Right lobe of liver (tissue), 6 donors: ENCODE data around the gene PTPRM. TPM values are rescaled to one million over a fixed set of nuclear protein-coding genes. Genes with fewer than 3 reads are reported as not detected.

Experiments used
- ATAC-seq, 4 donors: fragments of 200-7000 bp; cut with Tn5 transposase; one replicate each; pipeline ENCODE4 v1.9.1; 2020; ENCODE audit warnings: mild to moderate bottlenecking in 4 of 4, moderate library complexity in 4 of 4
- DNase-seq, 3 donors: peaks; one replicate each; pipeline ENCODE4 v3.0.0-alpha.2; 2020
- H3K27ac ChIP-seq, 3 donors: fragments of 200-600 bp; one replicate each; pipeline ENCODE4 v1.8.0; 2022
- H3K27me3 ChIP-seq, 2 donors: fragments of 200-600 bp; one replicate each; pipeline ENCODE4 v1.8.0; 2022
- H3K36me3 ChIP-seq, 4 donors: fragments of 200-600 bp; sonication (generic) in 1 of 4; one replicate each; pipeline versions ENCODE4 v1.5.1 to v1.8.0; 2017 to 2022; ENCODE audit warnings: control low read depth in 1 of 4
- H3K4me1 ChIP-seq, 4 donors: fragments of 200-600 bp; sonication (generic) in 1 of 4; one replicate each; pipeline versions ENCODE4 v1.5.1 to v1.8.0; 2017 to 2022; ENCODE audit warnings: control low read depth in 1 of 4
- H3K4me3 ChIP-seq, 3 donors: fragments of 200-600 bp; one replicate each; pipeline ENCODE4 v1.8.0; 2022
- H3K9me3 ChIP-seq, 4 donors: fragments of 200-600 bp; sonication (generic) in 1 of 4; one replicate each; pipeline versions ENCODE4 v1.5.1 to v1.8.0; 2017 to 2022; ENCODE audit warnings: control low read depth in 1 of 4
- CTCF ChIP-seq, 4 donors: fragments of 200-600 bp in 3 of 4; fragments of 450-650 bp in 1 of 4; IDR thresholded peaks; one replicate each; pipeline versions ENCODE4 v1.5.1 to v1.8.0; 2016 to 2022; ENCODE audit warnings: antibody characterized with exemption in 4 of 4, mild to moderate bottlenecking in 2 of 4
- POLR2A ChIP-seq: fragments of 450-650 bp; IDR thresholded peaks from one replicate; pipeline ENCODE4 v1.6.1; 2017; ENCODE audit warnings: antibody characterized with exemption, mild to moderate bottlenecking
- WGBS: methylation state at CpG from one replicate; pipeline ENCODE4 v1.1.6; 2018; ENCODE audit warnings: low coverage, low lambda C conversion rate; ENCODE audit not compliant: insufficient coverage; ENCODE audit errors: missing lambda C conversion rate; 5-methylcytosine and 5-hydroxymethylcytosine counted together
- intact Hi-C, 2 donors: fragments of 100-400 bp; cut with DNase I; formaldehyde crosslinking; loops; one replicate each; pipeline versions ENCODE4 v1.11.2 to v1.14.1; 2022
- total RNA-seq, 6 experiments: library from RNA; depleted of rRNA in 2 of 6; stranded (reverse); fragments of >200 nt in 2 of 6; fragmentation: NEBNext Ultra II Directional in 3 of 6; extraction: Animal tissue kit (Norgen Biotek cat#: 25700) in 3 of 6; gene quantifications; one replicate each; pipeline versions ENCODE4 v1.1.0 to v1.2.4, GENCODE V29; 2016 to 2023
- donor health status: DM: no; HTN: yes; CAD: no.
- donor health status: DM: no; HTN: no; CAD: no.
- donor health status: DM: no; HTN: no; CAD: no.
- donor health status: DM: no; HTN: yes; CAD: no.
- donor health status: DM: no; HTN: yes; CAD: no.

The PTPRM gene
- total RNA-seq, 6 experiments from 2014 or later, result 15.1 to 45.7 (median 26.5) TPM

GRCh38 chr18:7822435-7823331, 255.6 kb downstream of the PTPRM start:
- no peaks in the 10 kb centered on the region for H3K9me3 ChIP-seq
- DNase-seq, result no peak
- no peaks in the 10 kb centered on the region for H3K36me3 ChIP-seq
- ATAC-seq, result peak; percentile 61 to 82 (median 76)
- no peak for TF ChIP-seq POLR2A
- no peak for TF ChIP-seq CTCF (IDR thresholded peaks at IDR 0.05)
- intact Hi-C loops, result no loop called here
- H3K27me3 ChIP-seq, result no peaks in the 10 kb centered on the region
- no peak overlapping the region for H3K4me3 ChIP-seq
- WGBS, result 36% methylated on average over 9 of the region's 9 CpGs
- H3K27ac ChIP-seq, result peak overlapping the region in 1 of 3 donors; percentile 27
- no peaks in the 10 kb centered on the region for H3K4me1 ChIP-seq

GRCh38 chr18:7824970-7825369, 257.9 kb downstream of the PTPRM start:
- no peak for TF ChIP-seq CTCF (IDR thresholded peaks at IDR 0.05)
- TF ChIP-seq POLR2A, result no peak
- no peak overlapping the region for H3K4me3 ChIP-seq
- H3K9me3 ChIP-seq, result no peaks in the 10 kb centered on the region
- ATAC-seq (peak; percentile 9 to 56 (median 25)), DNase-seq (peak in 1 of 3 donors; percentile 26)
- no peaks in the 10 kb centered on the region for H3K4me1 ChIP-seq
- no peaks in the 10 kb centered on the region for H3K27me3 ChIP-seq
- no peak overlapping the region for H3K27ac ChIP-seq
- intact Hi-C loops, result no loop called here
- H3K36me3 ChIP-seq, result no peaks in the 10 kb centered on the region
- WGBS, result 70% methylated on average over 5 of the region's 5 CpGs

GRCh38 chr18:7830468-7830867, 263.4 kb downstream of the PTPRM start:
- TF ChIP-seq CTCF (IDR thresholded peaks at IDR 0.05) (no peak), POLR2A (no peak)
- Histone ChIP-seq H3K27me3 (no peaks in the 10 kb centered on the region), H3K27ac (no peak overlapping the region), H3K4me3 (no peak overlapping the region), H3K4me1 (no peaks in the 10 kb centered on the region), H3K36me3 (no peaks in the 10 kb centered on the region), H3K9me3 (no peaks in the 10 kb centered on the region)
- DNase-seq (no peak), ATAC-seq (no peak)
- intact Hi-C loops, result no loop called here
- 72% methylated on average over 3 of the region's 3 CpGs for WGBS

- intact Hi-C loops, result no loop called here
- Histone ChIP-seq H3K36me3 (no peaks in the 10 kb centered on the region), H3K9me3 (no peaks in the 10 kb centered on the region), H3K4me3 (no peak overlapping the region), H3K27ac (no peak overlapping the region), H3K4me1 (no peaks in the 10 kb centered on the region), H3K27me3 (no peaks in the 10 kb centered on the region)
- no peak for TF ChIP-seq CTCF (IDR thresholded peaks at IDR 0.05)
- TF ChIP-seq POLR2A, result no peak
- ATAC-seq (no peak), DNase-seq (no peak)
- WGBS, result 100% methylated on average over 1 of the region's 2 CpGs
These were observed 272.4 kb downstream of the PTPRM start for GRCh38 chr18:7839548-7839947.
